GM18870 (cell line): ENCODE results near the gene PIWIL4.
"Not testable (repeated sequence)": the region's sequence is repeated elsewhere in the genome, so short reads cannot be mapped to it uniquely, and the experiment has no call there.

ENCODE experiments used
- ATAC-seq: cut with Tn5 transposase; IDR thresholded peaks from one replicate; pipeline ENCODE4 v1.9.1; 2021; ENCODE audit warnings: moderate library complexity; ENCODE audit not compliant: unreplicated experiment

Gene PIWIL4

DNA sequence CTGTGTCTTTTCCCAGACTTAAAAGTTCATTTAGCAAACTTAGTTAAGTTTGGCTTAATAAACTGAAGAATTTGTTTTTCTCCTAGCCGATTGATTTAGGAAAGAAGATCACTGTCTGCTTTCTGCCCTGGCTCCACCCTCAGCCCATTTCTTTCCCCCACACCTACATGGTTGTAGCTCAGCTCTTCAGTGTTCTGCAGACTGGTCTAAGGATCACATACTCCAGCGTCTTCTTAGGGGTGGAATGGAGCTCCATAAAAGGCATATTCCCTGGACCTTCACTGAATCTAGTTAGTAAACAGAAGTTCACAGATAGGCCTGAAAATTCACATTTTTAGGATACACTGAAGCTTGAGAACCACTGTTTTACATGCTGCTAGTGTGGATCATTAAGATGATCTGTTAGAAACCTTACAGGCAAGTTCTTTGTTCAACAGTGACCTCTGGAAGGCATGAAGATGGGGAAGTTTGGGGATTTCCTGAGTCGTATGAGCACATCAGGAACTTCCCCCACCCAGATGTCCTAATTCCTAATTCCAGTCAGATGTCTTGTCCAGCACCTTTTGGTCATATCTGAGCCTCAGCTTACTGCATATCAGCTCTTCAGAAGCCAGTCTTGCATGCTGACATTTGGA lies 16.8 kb downstream of the PIWIL4 start:
- ATAC-seq, result peak; percentile 70

DNA sequence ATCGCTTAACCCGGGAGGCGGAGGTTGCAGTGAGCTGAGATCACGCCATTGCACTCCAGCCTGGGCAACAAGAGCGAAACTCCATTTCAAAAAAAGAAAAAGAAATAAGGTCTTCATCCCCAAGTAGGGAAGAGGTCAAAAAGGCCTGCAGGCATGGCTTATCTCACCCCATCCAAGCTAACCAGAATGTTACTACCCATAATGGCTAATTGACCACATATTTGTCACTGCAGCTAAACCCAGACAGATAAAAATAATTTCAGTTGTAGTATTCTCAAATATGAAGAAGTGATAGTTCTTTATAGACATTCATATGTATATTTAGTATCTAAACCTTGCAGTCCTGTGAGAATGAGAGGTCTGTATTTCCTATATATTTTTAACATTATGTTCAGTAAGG lies 17.8 kb downstream of the PIWIL4 start:
- no peak for ATAC-seq

DNA sequence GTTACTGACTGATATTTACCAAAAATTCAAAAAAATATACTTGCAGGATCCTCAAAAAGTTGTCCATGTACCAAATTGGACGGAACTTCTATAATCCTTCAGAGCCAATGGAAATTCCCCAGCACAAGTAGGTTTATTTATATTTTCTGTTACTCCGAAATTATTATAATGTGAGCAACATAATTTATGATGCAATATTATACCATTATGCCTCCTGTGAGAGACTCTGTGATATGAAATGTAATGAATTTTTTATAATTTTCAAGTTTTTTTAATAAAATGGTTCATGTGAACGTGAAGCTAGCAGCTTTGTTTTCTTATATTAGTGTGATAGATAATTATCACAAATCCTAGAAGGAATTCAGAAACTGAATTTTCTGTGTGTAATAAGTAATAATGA lies 18.2 kb downstream of the PIWIL4 start:
- no peak for ATAC-seq

DNA sequence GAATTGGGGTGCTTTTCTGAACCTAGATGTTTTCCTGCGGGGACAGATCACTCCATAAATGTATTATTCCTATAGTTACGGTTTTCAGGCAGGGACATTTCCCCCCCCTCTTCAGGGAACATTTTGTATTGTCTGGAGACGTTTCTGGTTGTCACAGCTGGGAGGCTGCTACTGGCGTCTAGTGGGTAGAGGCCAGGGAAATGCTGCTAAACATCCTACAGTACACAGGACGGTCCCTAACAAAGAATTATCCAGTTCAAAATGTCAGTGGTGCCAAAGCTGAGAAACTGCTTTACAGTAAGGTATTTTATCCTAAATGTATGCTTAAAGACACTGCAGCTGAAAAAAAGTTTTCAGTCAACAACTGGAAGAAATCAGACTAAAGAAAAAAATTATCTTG lies 19.4 kb downstream of the PIWIL4 start:
- no peak for ATAC-seq

DNA sequence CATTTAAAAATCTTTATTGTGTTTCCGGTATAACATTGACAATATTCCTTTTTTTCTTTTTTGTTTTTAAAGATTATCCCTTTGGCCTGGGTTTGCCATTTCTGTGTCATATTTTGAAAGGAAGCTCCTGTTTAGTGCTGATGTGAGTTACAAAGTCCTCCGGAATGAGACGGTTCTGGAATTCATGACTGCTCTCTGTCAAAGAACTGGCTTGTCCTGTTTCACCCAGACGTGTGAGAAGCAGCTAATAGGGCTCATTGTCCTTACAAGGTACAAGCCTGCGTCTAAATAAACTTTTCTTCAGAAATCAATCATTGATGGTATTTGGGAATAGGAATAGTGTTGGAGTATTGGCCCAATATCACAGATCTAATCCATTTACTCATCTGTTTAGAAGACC lies 19.8 kb downstream of the PIWIL4 start:
- ATAC-seq, result no peak

DNA sequence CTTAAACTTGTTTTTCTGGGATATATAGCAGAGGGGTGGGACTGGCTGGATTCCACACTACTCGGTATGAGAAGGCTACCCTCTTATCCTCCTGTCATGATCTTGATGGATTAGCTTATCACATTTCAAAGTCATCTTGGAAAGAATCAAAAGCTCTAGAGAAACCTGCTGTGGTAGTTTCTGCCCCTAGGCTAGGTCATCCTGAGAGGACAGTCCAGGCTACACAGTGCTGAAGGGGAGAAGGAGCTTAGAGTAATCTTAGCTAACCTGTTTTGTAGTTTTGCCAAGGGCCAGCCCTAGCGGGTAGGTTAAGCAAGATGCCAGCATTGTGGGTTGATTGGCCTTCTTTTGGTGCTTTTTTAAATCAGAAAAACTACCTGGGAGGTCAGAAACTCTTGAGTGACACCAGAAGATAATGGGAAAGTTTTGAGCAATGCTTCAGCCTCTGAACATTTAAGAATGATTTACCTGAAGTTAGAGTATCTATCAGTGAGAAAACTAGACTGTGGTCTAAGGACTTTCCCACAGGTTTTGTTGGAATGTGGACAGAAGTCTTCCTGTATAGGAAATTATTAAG lies 21.3 kb downstream of the PIWIL4 start:
- ATAC-seq, result peak; percentile 27

DNA sequence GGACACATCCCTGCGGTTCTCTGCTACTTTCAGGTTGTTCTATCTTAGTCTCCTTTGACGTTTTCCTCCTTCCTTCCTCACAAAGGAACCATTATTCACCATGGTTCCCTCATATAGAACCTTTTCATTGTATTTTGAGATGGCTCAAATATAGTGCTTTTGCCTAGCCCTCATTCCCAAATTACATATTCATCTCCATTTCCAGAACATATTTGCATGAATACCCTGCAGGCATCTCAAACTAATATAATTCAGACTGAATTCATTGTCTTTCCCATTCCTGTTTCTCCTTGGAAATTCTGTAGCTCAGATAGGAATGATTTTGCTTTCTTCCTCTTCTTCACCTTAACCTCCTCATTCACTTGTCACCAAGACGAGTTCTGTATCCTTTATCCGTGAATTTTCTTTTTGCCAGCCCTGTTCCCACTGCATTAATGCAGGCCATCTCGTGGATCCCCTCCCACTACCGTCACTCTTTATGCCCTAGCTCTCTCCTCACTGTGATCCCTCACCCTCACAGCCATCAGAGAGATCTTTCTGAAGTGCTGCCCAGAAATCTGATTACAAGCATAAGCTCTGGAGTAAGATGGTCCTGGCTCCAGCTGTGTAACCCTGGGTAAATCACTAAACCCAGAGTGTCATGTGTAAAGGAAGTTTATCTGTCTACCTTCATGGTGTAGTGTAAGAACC lies 23.3 kb downstream of the PIWIL4 start:
- ATAC-seq, result no peak

DNA sequence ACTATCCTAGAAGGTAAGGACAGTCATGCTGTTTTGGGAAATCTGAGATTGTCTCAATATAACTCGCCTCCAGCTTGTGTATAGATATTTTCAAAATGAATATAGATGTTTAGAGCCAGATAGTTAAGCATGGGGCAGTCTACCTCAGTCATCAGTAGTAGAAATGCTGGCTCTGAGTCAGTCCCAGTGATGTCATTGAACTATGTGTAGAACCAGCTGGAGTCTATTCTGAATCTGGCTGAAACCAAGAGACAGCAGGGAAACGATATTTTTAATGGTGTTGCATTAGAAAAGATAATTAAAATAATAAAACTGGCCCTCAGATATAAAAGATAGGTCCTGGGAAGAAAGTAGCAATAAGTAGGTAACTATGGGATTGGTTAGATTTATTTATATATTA lies 25.9 kb downstream of the PIWIL4 start:
- ATAC-seq, result peak; percentile 84

DNA sequence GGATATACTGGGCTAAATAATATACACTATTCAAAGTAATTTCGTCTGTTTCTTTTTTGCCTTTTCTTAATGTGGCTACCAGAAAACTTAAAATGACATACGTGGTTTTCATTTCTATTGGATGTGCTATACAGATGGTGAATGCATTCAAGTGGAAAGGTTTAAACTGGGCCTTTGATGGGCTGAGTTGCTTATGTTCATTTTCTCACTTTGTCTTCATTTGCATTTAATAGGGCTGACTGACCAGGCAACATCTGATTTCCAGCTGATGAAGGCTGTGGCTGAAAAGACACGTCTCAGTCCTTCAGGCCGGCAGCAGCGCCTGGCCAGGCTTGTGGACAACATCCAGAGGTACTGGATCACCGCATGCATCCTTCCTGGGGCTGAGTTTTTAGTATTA lies 27.9 kb downstream of the PIWIL4 start:
- ATAC-seq, result no peak

DNA sequence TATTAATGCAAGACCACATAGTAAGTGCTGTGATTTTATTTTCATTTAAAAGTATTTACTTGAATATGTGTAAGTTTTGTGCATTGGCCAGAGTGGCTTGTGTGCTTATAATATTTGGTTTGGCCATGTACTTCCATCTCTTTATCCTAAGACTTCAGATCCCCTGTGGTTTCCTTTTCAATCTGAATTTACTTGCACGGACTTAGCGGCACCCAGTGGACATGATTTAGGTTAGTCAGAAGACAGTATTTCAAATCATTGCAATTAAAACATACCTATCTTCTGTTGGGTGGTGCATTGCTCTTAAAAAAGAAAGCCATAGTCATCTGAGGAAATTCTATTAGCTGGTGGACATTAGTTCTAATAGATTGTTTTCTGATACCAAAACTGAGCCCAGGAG lies 30.7 kb downstream of the PIWIL4 start:
- ATAC-seq, result no peak

DNA sequence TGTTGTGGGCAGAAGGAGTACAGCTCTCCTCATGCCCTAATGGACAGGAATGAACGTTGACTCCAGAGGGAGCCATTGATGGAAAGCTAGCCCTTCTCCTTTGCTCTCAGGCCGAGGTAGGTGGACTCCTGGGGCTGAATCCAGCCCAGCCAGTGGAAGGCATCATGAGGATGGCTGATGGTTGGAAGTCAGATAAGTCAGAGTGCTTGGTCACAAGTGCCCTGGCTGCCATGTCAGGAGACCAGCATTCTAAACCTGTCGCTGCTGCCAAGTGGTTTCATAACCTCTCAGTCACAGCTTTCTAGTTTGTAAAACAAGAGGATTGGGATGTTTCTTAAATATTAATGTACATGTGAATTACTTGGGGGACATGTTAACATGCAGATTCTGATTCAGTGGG lies 32.3 kb downstream of the PIWIL4 start:
- no peak for ATAC-seq

DNA sequence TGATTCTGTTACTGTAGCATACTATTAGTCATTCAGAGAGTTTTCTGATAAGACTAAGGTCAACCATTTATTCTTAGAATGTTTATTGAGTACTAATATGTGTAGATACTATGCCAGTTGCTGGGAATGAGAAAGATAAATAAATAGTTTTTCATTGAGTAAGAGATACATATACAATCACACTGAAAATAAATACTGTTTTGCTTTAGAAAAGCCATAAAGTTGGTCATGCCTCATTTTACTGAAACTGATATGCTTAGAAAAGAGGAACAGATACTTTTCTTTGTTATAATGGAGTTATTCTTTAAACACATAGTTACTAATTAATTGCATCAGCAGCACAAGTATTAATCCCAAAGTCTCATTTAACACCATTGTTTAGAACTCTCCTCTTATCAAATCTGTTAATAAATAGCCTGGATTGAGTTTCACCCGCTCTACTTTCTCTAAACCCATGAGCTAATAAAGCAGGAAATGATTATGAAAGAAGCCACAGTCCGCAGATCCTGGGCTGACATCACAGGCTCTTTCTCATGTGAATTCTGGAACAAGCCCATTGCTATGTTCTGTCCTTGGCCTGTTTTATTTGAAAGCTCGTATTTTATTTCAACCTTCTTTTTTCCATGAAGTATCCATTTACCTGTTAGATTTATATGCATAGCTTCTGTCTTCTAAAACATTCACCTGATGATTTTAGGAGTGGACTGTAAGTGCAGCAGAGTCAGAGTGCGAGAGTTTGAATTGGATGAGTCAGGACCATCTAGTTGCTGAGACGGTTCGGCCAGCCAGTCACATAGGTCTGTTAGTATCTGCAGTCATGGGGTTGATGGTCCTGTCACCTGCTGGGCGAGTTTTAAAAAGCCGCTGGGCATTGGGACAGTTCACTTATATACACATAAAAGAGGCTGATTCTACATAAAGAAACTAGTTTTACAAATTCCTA lies 35.5 kb downstream of the PIWIL4 start:
- ATAC-seq, result peak; percentile 92

DNA sequence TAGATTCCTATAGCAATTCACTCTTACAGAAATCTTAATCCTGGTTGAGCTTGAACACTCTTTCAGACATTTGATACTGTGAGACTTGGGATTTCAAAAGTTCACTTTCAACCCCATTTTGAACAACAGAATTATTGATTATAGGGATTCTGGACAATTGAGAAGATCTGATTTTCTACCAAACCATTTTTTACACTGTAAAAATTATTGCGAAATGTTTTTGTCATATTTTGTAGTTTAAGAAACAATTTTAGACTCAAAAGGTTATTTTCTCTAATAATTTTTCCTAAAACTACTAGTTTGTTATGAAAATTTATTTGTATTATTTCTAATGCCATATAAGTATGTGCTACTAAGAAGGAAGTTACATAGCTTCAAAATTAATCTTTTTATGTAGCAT lies 36.4 kb downstream of the PIWIL4 start:
- no peak for ATAC-seq

DNA sequence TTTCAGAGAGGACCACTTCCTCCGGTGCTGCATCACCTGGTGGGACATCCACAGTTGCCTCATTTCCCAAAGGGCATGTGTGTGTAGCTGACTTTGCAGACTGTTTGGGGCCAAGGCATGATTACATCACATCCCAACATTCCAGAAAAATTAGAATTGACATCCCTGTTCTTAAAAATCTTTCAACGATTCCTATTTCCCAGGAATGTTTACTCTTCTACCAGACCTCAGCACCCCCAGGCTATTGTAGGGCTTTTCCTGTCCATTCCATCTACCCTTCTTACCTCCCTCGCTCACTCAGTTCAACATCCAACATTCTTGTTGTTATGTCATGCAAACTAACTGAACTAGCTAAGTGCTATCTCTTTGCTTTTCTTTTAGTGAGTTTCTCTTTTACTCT lies 37.3 kb downstream of the PIWIL4 start:
- ATAC-seq, result no peak

DNA sequence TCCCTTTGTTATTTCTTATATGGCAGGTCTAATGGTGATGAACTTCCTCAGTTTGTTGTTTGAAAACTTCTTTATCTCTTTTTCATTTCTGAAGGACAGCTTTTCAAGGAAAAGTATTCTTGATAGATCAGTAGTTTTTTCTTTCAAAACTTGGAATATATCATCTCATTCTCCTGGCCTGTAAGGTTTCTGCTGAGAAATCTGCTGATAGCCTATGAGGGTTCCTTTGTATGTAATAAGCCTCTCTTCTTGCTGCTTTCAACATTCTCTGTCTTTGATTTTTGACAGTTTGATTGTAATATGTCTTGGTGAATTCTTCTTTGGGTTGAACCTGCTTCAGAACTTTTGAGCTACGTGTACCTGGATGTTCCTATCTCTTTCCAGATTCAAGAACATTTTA lies 46.0 kb downstream of the PIWIL4 start:
- no peak for ATAC-seq

DNA sequence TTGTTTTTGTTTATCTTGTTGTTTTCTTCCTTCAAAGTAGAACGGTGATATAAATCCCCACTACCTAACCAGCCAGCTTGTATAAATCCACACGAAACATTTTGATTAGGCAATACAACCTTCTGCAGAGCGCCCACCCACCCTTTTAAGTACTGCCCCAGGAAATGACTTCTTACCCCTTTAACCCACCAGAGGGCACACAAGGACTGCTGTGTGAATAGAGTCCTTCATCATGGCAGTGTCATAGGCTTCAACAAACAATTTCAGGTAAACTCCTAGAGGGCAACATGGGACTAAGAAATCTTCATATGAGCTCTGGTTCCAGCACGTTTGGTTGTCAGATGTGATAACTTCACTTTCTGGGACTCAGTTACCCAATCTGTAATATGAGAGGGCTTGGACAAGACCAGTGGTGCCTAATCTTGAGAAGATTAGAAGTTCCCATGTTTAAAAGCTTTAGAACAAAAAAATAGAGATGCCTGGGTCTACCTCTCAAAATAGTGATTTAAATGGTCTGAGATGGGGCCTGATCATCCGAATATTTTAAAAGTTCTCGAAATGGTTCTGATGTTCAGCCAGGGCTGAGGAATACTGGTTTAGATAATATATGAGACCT lies 56.1 kb downstream of the PIWIL4 start:
- peak; percentile 75 for ATAC-seq

DNA sequence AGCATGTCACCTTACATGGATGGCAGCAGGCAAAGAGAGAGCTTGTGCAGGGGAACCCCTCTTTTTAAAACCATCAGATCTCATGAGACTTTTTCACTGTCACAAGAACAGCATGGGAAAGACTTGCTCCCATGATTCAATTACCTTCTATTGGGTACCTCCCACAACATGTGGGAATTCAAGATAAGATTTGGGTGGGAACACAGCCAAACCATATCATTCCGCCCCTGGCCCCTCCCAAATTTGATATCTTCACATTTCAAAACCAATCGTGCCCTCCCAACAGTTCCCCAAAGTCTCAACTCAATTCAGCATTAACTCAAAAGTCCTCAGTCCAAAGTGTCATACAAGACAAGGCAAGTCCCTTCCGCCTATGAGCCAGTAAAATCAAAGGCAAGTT lies 58.3 kb downstream of the PIWIL4 start:
- not testable (repeated sequence) for ATAC-seq

DNA sequence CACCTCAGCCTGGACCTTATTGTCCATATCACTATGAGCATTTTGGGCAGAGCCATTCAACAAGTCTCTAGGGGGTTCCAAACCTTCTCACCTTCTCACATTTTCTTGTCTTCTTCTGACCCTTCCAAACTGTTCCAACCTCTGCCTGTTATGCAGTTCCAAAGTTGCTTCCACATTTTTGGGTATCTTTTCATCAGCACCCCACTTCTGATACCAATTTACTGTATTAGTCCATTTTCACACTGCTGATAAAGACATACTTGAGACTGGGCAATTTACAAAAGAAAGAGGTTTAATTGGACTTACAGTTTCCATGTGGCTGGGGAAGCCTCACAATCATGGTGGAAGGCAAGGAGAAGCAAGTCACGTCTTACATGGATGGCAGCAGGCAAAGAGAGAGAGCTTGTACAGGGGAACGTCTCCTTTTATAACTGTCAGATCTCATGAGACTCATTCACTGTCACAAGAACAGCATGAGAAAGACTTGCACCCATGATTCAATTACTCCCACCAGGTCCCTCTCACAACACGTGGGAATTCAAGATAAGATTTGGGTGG lies 59.9 kb downstream of the PIWIL4 start:
- not testable (repeated sequence) for ATAC-seq

DNA sequence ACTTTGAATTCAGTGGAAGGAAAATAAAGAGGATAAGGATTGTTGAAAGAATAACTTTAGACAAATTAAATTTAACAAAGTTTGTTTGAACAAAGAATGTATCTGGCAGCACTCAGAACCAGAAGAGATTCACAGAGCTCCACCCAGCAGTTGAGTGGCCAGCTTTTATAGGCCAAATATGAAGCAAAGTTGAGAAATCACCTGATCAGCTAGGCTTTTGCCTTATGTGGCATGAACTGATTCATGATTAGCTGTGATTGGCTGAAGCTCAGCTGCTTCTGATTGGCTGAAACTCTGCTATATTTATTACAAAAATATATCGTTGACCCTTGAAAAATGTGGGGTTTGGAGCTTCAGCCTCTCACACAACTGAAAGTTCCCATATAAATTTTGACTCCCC lies 62.6 kb downstream of the PIWIL4 start:
- ATAC-seq, result no peak

DNA sequence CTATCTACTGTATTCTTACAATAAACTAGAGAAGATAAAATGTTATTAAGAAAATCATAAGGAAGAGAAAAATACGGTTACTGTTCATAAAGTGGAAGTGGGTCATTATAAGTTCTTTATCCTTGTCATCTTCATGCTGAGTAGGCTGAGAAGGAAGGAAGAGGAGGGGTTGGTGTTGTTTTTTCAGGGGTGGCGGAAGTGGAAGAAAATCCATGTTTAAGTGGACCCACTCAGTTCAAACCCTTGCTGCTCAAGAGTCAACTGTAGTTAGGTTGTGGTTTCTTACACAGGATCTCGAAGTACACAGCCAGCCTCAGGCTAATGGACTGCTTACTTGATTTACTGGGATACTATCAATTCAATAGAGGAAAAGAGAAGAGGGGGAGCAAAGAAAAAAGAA lies 63.1 kb downstream of the PIWIL4 start:
- ATAC-seq, result no peak

DNA sequence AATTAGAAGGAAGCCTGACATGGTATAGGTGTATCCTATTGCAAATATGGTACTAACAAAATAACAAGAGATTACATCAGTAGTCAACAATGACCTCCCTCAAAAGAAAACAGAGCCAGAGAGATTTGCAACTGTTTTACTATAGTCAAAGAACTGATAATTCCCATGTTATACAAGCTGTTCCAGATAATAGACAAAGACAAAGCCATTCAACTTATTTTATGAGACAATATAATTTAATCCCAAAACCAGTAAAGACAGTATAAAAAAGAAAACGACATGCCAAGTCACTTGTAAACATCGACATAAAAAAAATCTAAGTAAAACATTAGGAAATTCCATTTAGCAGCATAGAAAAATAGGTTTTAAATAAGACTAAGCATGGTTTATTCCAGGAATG lies 65.2 kb downstream of the PIWIL4 start:
- ATAC-seq, result no peak
